Peyer's patch (tissue), 4 donors: Measurements from ENCODE around the gene ACTG2. TPM values are rescaled to one million over a fixed set of nuclear protein-coding genes. Genes with fewer than 3 reads are reported as not detected.

Source experiments
- DNase-seq, 3 donors: peaks; one replicate each; pipeline ENCODE4 v3.0.0-alpha.2; 2017 to 2019
- H3K27ac ChIP-seq, 4 donors: fragments of 200-600 bp; sonication (generic); one replicate each; pipeline ENCODE4 v1.5.1; 2016 to 2019
- H3K27me3 ChIP-seq, 2 donors: fragments of 200-600 bp; sonication (generic); one replicate each; pipeline ENCODE4 v1.5.1; 2019
- H3K36me3 ChIP-seq, 3 donors: fragments of 200-600 bp; sonication (generic); one replicate each; pipeline ENCODE4 v1.5.1; 2016 to 2019
- H3K4me1 ChIP-seq, 4 donors: fragments of 200-600 bp; sonication (generic); one replicate each; pipeline ENCODE4 v1.5.1; 2016 to 2019
- H3K4me3 ChIP-seq, 4 donors: fragments of 200-600 bp; sonication (generic); 1 replicate in 3 of 4; 2 replicates in 1 of 4; pipeline ENCODE4 v1.5.1; 2016 to 2019; ENCODE audit warnings: mild to moderate bottlenecking in 1 of 4
- H3K9me3 ChIP-seq, 4 donors: fragments of 200-600 bp; sonication (generic); one replicate each; pipeline ENCODE4 v1.5.1; 2016 to 2019; ENCODE audit warnings: mild to moderate bottlenecking in 1 of 4
- POLR2A ChIP-seq, 2 donors: fragments of 450-650 bp; IDR thresholded peaks; one replicate each; pipeline ENCODE4 v1.5.1; 2017; ENCODE audit warnings: antibody characterized with exemption in 2 of 2, mild to moderate bottlenecking in 2 of 2, moderate library complexity in 2 of 2
- total RNA-seq, 4 donors: library from RNA; depleted of rRNA; stranded (reverse); fragments of >200 nt; gene quantifications; one replicate each; pipeline ENCODE4 v1.1.0, GENCODE V29; 2016
- TF ChIP-seq, protein P1 (sequence below), 6 experiments: fragments of 450-650 bp in 4 of 6; fragments of 200-600 bp in 2 of 6; sonication (generic) in 1 of 6; IDR thresholded peaks; one replicate each; pipeline ENCODE4 v1.5.1; 2017 to 2019; ENCODE audit warnings: antibody characterized with exemption in 6 of 6, mild to moderate bottlenecking in 3 of 6, moderate library complexity in 1 of 6

The ACTG2 gene
- total RNA-seq, 4 donors from 2014 or later = 27.5 to 140 (median 40.0) TPM

DNA sequence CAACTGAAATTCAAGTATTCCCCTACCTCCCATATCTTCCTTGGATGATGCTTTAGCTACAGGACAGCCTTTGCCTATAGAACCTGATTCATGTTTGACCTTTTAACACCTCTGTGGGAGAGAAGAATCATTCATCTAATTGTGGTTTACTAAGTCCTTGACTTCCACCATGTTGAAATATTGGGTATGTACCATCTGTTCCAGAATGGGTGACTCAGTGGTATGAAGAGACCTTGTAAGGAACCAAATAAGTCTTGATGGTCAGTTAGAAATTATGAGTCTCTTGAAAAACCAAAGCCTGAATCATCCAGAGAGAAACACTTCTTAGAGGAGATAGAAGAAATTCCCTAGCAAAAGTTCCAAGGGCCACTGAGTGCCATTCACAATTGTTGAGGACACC lies 36.6 kb upstream of the ACTG2 start:
- Histone ChIP-seq H3K27me3 (no peaks in the 10 kb centered on the region), H3K4me1 (peaks cover 0 to 1% (median 0%) of the 10 kb centered on the region in 4 donors), H3K27ac (no peak overlapping the region), H3K36me3 (peaks cover 0 to 89% (median 0%) of the 10 kb centered on the region in 3 donors), H3K9me3 (no peaks in the 10 kb centered on the region), H3K4me3 (no peak overlapping the region)
- TF ChIP-seq POLR2A (IDR thresholded peaks at IDR 0.05) = no peak
- TF ChIP-seq, protein P1, sequence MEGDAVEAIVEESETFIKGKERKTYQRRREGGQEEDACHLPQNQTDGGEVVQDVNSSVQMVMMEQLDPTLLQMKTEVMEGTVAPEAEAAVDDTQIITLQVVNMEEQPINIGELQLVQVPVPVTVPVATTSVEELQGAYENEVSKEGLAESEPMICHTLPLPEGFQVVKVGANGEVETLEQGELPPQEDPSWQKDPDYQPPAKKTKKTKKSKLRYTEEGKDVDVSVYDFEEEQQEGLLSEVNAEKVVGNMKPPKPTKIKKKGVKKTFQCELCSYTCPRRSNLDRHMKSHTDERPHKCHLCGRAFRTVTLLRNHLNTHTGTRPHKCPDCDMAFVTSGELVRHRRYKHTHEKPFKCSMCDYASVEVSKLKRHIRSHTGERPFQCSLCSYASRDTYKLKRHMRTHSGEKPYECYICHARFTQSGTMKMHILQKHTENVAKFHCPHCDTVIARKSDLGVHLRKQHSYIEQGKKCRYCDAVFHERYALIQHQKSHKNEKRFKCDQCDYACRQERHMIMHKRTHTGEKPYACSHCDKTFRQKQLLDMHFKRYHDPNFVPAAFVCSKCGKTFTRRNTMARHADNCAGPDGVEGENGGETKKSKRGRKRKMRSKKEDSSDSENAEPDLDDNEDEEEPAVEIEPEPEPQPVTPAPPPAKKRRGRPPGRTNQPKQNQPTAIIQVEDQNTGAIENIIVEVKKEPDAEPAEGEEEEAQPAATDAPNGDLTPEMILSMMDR (IDR thresholded peaks at IDR 0.05) = no peak
- no peak for DNase-seq

DNA sequence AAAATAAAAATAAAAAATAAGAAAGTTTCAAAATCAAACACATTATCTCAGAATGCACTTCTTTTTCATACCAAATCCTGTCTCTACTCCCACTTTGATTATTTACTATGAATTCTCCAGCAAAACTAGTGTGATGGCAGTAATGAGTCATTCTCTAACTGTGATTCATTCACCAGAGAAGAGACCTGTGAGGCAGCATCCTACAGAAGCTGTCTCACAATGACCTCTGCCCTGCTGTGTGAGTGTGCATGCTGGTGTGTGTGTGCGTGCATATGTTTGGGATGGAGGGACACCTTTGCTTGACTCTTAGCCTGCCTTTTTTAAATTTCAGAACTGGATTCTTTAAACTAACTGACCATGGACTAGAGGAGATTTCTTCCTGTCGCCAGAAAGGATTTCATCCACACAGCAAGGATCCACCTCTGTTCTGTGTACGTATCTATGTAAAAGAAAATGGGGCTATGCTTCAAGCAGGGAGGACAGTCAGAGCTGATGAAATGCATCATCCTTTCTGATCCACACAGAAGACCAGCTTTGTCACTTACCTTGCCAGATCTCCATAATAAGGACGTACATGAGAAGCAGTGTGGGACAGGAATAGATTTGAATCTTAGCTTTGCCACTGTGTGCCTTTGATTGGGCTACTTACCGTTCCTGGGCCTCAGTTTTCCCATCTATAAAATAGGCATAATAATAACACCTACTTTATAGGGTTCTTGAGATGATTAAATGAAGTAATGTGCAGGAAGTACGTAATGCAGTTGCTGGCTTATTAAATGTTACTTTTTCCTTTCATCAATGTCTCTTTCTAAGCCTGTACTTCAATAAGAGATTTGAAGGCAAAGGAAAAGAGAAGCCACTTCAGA lies 32.9 kb upstream of the ACTG2 start:
- no peak for DNase-seq
- H3K4me3 ChIP-seq = no peak overlapping the region
- TF ChIP-seq, protein P1 (IDR thresholded peaks at IDR 0.05) = no peak
- no peak for TF ChIP-seq POLR2A (IDR thresholded peaks at IDR 0.05)
- H3K4me1 ChIP-seq = no peaks in the 10 kb centered on the region
- no peaks in the 10 kb centered on the region for H3K9me3 ChIP-seq
- H3K27me3 ChIP-seq = no peaks in the 10 kb centered on the region
- H3K36me3 ChIP-seq = peaks cover 0 to 88% (median 0%) of the 10 kb centered on the region in 3 donors
- no peak overlapping the region for H3K27ac ChIP-seq

DNA sequence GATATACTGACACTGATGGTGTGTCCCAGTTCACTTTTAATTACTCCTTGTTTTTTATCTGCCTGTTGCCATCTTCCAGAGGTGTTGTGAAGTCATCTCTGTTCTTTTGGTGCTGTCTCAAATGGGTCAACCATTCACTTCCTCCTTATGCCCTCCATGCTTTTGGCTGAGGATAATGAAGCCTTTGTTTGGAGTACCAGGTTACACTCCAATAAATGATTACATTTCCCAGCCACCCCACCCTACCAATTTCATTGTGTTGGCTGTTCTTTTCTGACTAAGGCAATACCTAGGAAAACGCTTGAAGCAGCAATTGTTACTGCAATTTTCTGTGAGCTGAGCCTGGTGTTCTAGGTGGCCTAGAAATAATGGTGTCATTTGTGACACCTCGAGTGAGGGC lies 29.8 kb upstream of the ACTG2 start:
- H3K27ac ChIP-seq = no peak overlapping the region
- peaks cover 0 to 83% (median 0%) of the 10 kb centered on the region in 3 donors for H3K36me3 ChIP-seq

DNA sequence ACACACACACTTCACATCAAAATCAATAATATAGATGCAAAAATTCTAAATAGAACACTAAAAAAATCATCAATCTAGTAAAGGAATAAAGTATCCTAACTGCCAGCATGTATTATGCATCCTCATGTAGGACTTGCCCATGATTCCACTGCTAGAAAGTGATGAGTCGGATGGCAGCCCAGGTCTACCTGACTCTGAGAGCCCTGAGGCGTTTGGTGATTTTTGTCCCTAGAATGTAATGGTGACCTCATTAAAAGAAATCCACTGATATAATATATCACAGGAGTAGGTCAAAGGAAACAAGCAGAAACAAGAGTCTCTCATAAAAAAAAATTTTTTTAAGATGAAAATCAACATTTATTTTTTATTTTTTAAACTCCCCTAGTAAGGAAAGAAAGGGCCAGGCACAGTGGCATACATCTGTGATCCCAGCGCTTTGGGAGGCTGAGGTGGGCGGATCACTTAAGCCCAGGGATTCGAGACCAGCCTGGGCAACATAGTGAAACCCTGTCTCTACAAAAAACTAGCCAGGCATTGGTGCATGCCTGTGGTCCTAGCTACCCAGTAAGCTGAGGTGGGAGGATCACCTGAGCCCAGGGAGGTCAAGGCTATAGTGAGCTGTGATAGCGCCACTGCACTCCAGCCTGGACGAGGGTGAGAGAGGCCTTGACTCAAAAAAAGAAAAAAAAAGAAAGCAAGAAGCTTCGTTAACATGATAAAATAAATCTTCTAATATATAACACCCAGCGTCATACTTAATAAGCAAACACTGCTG lies 24.4 kb upstream of the ACTG2 start:
- no peak for DNase-seq
- no peak for TF ChIP-seq POLR2A (IDR thresholded peaks at IDR 0.05)
- TF ChIP-seq, protein P1 (IDR thresholded peaks at IDR 0.05) = no peak
- Histone ChIP-seq H3K4me1 (no peaks in the 10 kb centered on the region), H3K27me3 (no peaks in the 10 kb centered on the region), H3K27ac (no peak overlapping the region), H3K9me3 (no peaks in the 10 kb centered on the region), H3K4me3 (no peak overlapping the region), H3K36me3 (peaks cover 0 to 35% (median 0%) of the 10 kb centered on the region in 3 donors)

More for the DNA sequence above, 29.8 kb upstream of the ACTG2 start:
- TF ChIP-seq, protein P1 (IDR thresholded peaks at IDR 0.05) = no peak
- TF ChIP-seq POLR2A (IDR thresholded peaks at IDR 0.05) = no peak
- DNase-seq = no peak
- no peaks in the 10 kb centered on the region for H3K4me1 ChIP-seq
- H3K27me3 ChIP-seq = no peaks in the 10 kb centered on the region
- H3K9me3 ChIP-seq = no peaks in the 10 kb centered on the region
- H3K4me3 ChIP-seq = no peak overlapping the region

DNA sequence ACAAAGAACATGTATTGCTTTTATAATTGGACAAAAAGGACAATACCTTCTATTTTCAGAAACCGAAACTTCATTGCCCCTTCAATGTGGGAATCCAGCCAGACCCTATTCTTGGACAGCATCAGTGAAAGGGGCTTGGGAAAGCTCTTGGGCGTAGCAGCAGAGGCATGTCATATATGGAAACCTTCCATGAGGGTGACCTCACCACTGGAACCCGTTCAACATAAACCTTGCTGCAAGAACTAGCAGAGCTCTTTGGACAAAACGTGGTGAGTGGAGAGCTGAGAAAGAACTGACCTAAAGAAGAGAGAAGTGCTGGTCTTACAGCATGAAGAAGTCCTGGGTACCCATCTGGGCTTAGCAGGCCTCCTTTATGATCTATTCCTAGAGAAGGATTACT lies 22.7 kb upstream of the ACTG2 start:
- no peak overlapping the region for H3K4me3 ChIP-seq
- H3K27me3 ChIP-seq = no peaks in the 10 kb centered on the region
- peak in 1 of 3 donors; percentile 59 for DNase-seq
- H3K27ac ChIP-seq = peak overlapping the region in 3 of 4 donors; percentile 5 to 74 (median 30)
- no peak for TF ChIP-seq POLR2A (IDR thresholded peaks at IDR 0.05)
- TF ChIP-seq, protein P1 (IDR thresholded peaks at IDR 0.05) = no peak
- H3K9me3 ChIP-seq = no peaks in the 10 kb centered on the region
- H3K36me3 ChIP-seq = peaks cover 0 to 21% (median 0%) of the 10 kb centered on the region in 3 donors
- no peaks in the 10 kb centered on the region for H3K4me1 ChIP-seq
